Endothelial cell of umbilical vein (primary cell): ENCODE data around the gene SCGB3A1. TPM values are rescaled to one million over a fixed set of nuclear protein-coding genes. Genes with fewer than 3 reads are reported as not detected.

ENCODE experiments used
- BruUV-seq: library from RNA; stranded (reverse); fragments of 400-500 nt; replicated peaks from 2 replicates; lab custom pipeline; 2021; lab: Mats Ljungman, UMichigan
- CTCF ChIA-PET: fragments of 300-600, 350-600 bp; sonication (Branson Sonifier 250); formaldehyde crosslinking; loops from one replicate; lab custom pipeline; 2021; ENCODE audit warnings: antibody characterized with exemption, inconsistent platforms; lab: Charles Lee
- POLR2A ChIA-PET: fragments of 300-600, 350-600 bp; sonication (Branson Sonifier 250); formaldehyde crosslinking; loops from one replicate; lab custom pipeline; 2021; ENCODE audit warnings: antibody characterized with exemption, inconsistent platforms; lab: Charles Lee
- DNase-seq: peaks from one replicate; pipeline ENCODE4 v3.0.0-alpha.2; 2011; ENCODE audit warnings: low read depth, low spot score
- FAIRE-seq: peaks from 2 replicates; lab custom pipeline; 2011; peaks lifted over from hg19 to GRCh38; lab: Jason Lieb, UNC
- H2AFZ ChIP-seq: 2 replicates; pipeline ENCODE4 v1.6.0; 2012; ENCODE audit warnings: low read depth, low read length, control low read depth, inconsistent platforms
- H3K27ac ChIP-seq: 2 replicates; pipeline ENCODE4 v1.5.1; 2011; ENCODE audit warnings: low read depth, mild to moderate bottlenecking, control low read depth, low read length, moderate library complexity; ENCODE audit not compliant: insufficient read depth
- H3K27me3 ChIP-seq, 2 experiments: 2 replicates each; pipeline versions ENCODE4 v1.6.0 to v1.6.1; 2011; ENCODE audit warnings: low read length in 2 of 2, mixed read lengths in 1 of 2; ENCODE audit not compliant: control insufficient read depth in 2 of 2, insufficient read depth in 2 of 2
- H3K36me3 ChIP-seq, 2 experiments: 2 replicates in 1 of 2; 3 replicates in 1 of 2; pipeline ENCODE4 v1.5.1; 2011; ENCODE audit warnings: low read length in 2 of 2, mild to moderate bottlenecking in 1 of 2, moderate library complexity in 1 of 2; ENCODE audit not compliant: control insufficient read depth in 2 of 2, insufficient read depth in 2 of 2; ENCODE audit errors: extremely low read depth in 1 of 2
- H3K4me1 ChIP-seq: 3 replicates; pipeline ENCODE4 v1.5.1; 2011; ENCODE audit warnings: mild to moderate bottlenecking, low read length; ENCODE audit not compliant: control insufficient read depth, insufficient read depth; ENCODE audit errors: extremely low read depth
- H3K4me2 ChIP-seq: 2 replicates; pipeline ENCODE4 v1.6.1; 2011; ENCODE audit warnings: low read length, control low read depth, mixed read lengths; ENCODE audit not compliant: insufficient read depth
- H3K4me3 ChIP-seq, 3 experiments: fragments of 200-600 bp in 1 of 3; sonication (generic), shearing (Covaris generic) in 1 of 3; replicated peaks in 1 of 3; 2 replicates each; pipeline ENCODE4 v1.5.1; 2011 to 2016; ENCODE audit warnings: control low read depth in 3 of 3, low read length in 3 of 3, mild to moderate bottlenecking in 2 of 3, inconsistent platforms in 1 of 3, low read depth in 1 of 3, moderate library complexity in 1 of 3; ENCODE audit not compliant: insufficient read depth in 1 of 3
- H3K79me2 ChIP-seq: 2 replicates; pipeline ENCODE4 v1.6.0; 2012; ENCODE audit warnings: low read length, inconsistent platforms; ENCODE audit not compliant: control insufficient read depth, insufficient read depth
- H3K9ac ChIP-seq: replicated peaks from 2 replicates; pipeline ENCODE3; 2011; ENCODE audit warnings: low read length, control low read depth; ENCODE audit not compliant: insufficient read depth; ENCODE audit errors: extremely low read depth
- H3K9me1 ChIP-seq: replicated peaks from 3 replicates; pipeline ENCODE4 v1.6.0; 2011; ENCODE audit warnings: mild to moderate bottlenecking, low read length; ENCODE audit not compliant: control insufficient read depth, insufficient read depth; ENCODE audit errors: extremely low read depth
- H3K9me3 ChIP-seq: replicated peaks from 2 replicates; pipeline ENCODE4 v1.5.1; 2012; ENCODE audit warnings: low read length, inconsistent platforms; ENCODE audit not compliant: control insufficient read depth, insufficient read depth
- H4K20me1 ChIP-seq: replicated peaks from 2 replicates; pipeline ENCODE3; 2011; ENCODE audit warnings: mild to moderate bottlenecking, low read length; ENCODE audit not compliant: control insufficient read depth, insufficient read depth; ENCODE audit errors: extremely low read depth
- EZH2 ChIP-seq: IDR thresholded peaks from 2 replicates; pipeline ENCODE4 v1.6.1; 2012; ENCODE audit warnings: borderline replicate concordance, low read depth, mild to moderate bottlenecking, moderate library complexity, low read length, inconsistent platforms; ENCODE audit not compliant: severe bottlenecking
- FOS ChIP-seq: IDR thresholded peaks from 2 replicates; pipeline ENCODE4 v1.6.1; 2011; ENCODE audit warnings: mild to moderate bottlenecking, low read length, moderate library complexity, borderline replicate concordance; ENCODE audit not compliant: insufficient read depth
- GATA2 ChIP-seq: IDR thresholded peaks from 2 replicates; pipeline ENCODE4 v1.7.0; 2011; ENCODE audit warnings: low read depth, mild to moderate bottlenecking, moderate library complexity, mixed read lengths, low read length; ENCODE audit not compliant: insufficient read length, insufficient read depth
- JUN ChIP-seq: IDR thresholded peaks from 2 replicates; pipeline ENCODE4 v1.6.1; 2011; ENCODE audit warnings: borderline replicate concordance, low read depth; ENCODE audit not compliant: insufficient read length, insufficient read depth
- MYC ChIP-seq: IDR thresholded peaks from one replicate; pipeline ENCODE4 v1.6.1; 2011; ENCODE audit warnings: mild to moderate bottlenecking, low read depth, low read length
- POLR2A ChIP-seq: IDR thresholded peaks from 2 replicates; pipeline ENCODE4 v1.6.1; 2012; ENCODE audit warnings: low read depth, mild to moderate bottlenecking, control low read depth, low read length
- POLR2AphosphoS5 ChIP-seq: IDR thresholded peaks from 2 replicates; pipeline ENCODE4 v1.6.1; 2012; ENCODE audit warnings: low read depth, mild to moderate bottlenecking, control low read depth, low read length, moderate library complexity; ENCODE audit not compliant: insufficient read depth
- dilution Hi-C: fragments of 300-500 bp; cut with MboI; formaldehyde crosslinking; loops from one replicate; pipeline ENCODE4 v1.15.0; 2019; ENCODE audit warnings: low sequenced_read_pairs; ENCODE audit not compliant: extremely low pct_ligation_motif_present
- intact Hi-C: fragments of 100-400 bp; cut with micrococcal nuclease; formaldehyde crosslinking; loops from one replicate; pipeline ENCODE4 v1.10.0; 2022
- polyA plus RNA-seq, 4 experiments: library from polyadenylated mRNA; depleted of rRNA in 3 of 4; stranded (reverse) in 3 of 4; unstranded in 1 of 4; fragments of >200 nt; gene quantifications; 2 replicates each; pipeline versions ENCODE4 v1.2.1 to v1.2.3, GENCODE V29; 2011 to 2012; ENCODE audit warnings: missing spikeins in 1 of 4
- total RNA-seq: library from RNA; stranded (reverse); gene quantifications from 2 replicates; pipeline ENCODE4 v1.2.3, GENCODE V29; 2021
- TF ChIP-seq, protein P1 (sequence below), 2 donors: IDR thresholded peaks; 1 replicate in 1 of 2; 2 replicates in 1 of 2; pipeline ENCODE4 v1.5.1; 2011; ENCODE audit warnings: low read length in 2 of 2, mild to moderate bottlenecking in 2 of 2, moderate library complexity in 2 of 2, control low read depth in 1 of 2, inconsistent platforms in 1 of 2, low read depth in 1 of 2; ENCODE audit not compliant: insufficient read depth in 1 of 2; ENCODE audit errors: extremely low read depth in 1 of 2
- TF ChIP-seq, protein P2 (sequence below): IDR thresholded peaks from 2 replicates; pipeline ENCODE4 v1.6.1; 2011; ENCODE audit not compliant: insufficient read depth, insufficient read length

The SCGB3A1 gene
- total and polyA plus RNA-seq, 2 donors (not counting 3 experiments of a cell fraction or from before 2014, with no cell fraction given): 0.73 TPM; not detected in 1

DNA sequence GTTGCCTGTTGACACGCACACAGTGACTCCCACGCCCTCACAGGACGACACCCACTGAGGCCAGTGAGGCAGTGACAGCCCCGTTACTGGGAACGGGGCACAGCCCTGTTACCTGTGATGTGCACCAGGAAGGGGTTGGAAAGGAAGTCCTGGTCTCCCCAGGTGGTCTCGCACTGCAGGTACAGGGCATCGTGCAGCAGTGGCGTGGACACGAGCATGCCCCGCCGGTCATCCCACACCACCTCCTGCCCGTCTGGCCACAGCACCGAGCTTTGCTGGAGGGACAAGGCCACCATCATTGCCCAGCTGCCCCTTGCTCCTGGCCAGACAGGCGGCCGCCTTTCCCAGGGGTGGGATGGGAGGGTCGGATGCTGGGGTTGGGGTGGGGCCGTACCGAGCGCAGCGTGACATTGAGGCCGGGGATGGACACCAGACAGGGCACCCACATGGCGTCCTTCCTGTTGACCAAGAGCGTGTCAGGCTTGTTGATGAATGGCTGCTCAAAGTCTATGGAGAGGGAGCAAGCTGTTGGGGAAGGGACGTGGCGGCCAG, 38.6 kb upstream of the SCGB3A1 start:
- POLR2A ChIA-PET: no interaction called here

DNA sequence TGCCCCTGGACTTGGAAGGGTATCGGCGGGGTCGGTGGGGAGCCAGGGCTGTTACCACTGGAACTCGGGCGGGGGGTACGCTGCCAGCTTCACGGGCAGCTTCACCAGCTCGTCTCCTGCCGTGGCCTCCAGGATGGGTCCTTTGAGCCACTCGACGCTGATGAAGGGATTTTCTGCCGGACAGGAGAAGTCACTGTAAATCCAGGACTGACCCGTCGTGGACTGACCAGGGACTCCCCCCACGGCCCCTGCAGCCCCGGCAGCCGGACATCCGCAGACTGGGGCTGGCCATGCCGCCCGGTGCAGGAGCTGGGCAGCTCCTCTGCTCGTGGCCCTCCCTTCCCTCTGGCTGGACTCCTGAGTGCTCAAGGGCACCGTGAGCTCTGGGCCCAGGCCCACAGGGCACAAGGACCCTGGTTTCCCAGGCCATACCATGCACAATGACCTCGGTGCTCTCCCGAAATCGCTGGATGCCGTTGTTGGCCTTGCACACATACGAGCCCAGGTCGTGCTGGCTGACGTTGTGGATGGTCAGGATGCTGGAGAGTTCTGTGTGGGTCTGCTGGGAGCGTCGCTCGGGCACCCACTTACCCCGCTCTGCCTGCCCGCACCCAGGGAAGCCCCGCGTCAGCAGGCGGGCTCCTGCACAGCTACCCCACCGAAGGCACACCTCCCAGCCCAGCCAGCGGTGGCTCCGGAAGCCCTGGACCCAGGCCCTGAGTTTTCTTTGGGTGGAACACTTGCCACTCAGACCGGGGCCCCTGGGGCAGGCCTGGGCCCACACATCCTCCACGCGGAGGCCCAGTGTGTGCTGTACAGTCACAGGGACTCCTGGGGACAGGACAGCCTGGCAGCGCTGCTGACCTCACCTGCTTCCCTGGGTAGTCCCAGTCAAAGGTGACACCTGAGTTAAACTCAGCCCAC, 37.8 kb upstream of the SCGB3A1 start:
- no peak for TF ChIP-seq GATA2
- TF ChIP-seq EZH2: no peak
- no peak for TF ChIP-seq JUN
- no peak for TF ChIP-seq MYC
- no peak for TF ChIP-seq POLR2A
- TF ChIP-seq POLR2AphosphoS5: no peak
- TF ChIP-seq, protein P1, sequence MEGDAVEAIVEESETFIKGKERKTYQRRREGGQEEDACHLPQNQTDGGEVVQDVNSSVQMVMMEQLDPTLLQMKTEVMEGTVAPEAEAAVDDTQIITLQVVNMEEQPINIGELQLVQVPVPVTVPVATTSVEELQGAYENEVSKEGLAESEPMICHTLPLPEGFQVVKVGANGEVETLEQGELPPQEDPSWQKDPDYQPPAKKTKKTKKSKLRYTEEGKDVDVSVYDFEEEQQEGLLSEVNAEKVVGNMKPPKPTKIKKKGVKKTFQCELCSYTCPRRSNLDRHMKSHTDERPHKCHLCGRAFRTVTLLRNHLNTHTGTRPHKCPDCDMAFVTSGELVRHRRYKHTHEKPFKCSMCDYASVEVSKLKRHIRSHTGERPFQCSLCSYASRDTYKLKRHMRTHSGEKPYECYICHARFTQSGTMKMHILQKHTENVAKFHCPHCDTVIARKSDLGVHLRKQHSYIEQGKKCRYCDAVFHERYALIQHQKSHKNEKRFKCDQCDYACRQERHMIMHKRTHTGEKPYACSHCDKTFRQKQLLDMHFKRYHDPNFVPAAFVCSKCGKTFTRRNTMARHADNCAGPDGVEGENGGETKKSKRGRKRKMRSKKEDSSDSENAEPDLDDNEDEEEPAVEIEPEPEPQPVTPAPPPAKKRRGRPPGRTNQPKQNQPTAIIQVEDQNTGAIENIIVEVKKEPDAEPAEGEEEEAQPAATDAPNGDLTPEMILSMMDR (IDR thresholded peaks at IDR 0.05; ENCODE audit: extremely low read depth in 1 of 2, insufficient read depth in 1 of 2, low read depth in 1 of 2, low read length in 2 of 2): no peak
- no peak for TF ChIP-seq FOS
- TF ChIP-seq, protein P2, sequence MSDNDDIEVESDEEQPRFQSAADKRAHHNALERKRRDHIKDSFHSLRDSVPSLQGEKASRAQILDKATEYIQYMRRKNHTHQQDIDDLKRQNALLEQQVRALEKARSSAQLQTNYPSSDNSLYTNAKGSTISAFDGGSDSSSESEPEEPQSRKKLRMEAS: no peak
- Histone ChIP-seq H3K4me1 (no peaks in the 10 kb centered on the region), H3K79me2 (no peaks in the 10 kb centered on the region), H2AFZ (no peak overlapping the region), H3K9ac (no peak overlapping the region), H3K9me1 (no peaks in the 10 kb centered on the region), H3K9me3 (no peaks in the 10 kb centered on the region), H3K4me3 (no peak overlapping the region), H3K27me3 (no peaks in the 10 kb centered on the region), H3K27ac (no peak overlapping the region), H4K20me1 (no peaks in the 10 kb centered on the region), H3K4me2 (no peak overlapping the region), H3K36me3 (peaks cover 0 to 14% of the 10 kb centered on the region in 2 experiments)
- DNase-seq (no peak), FAIRE-seq (no peak)
- ChIA-PET CTCF (no interaction called here), POLR2A (no interaction called here)
- no TSS peak for BruUV-seq
- intact Hi-C loops: no loop called here
- dilution Hi-C loops: no loop called here

More for the DNA sequence above, 38.6 kb upstream of the SCGB3A1 start:
- Histone ChIP-seq H4K20me1 (no peaks in the 10 kb centered on the region), H2AFZ (no peak overlapping the region), H3K4me1 (no peaks in the 10 kb centered on the region), H3K9ac (no peak overlapping the region), H3K4me2 (no peak overlapping the region), H3K9me3 (no peaks in the 10 kb centered on the region), H3K9me1 (no peaks in the 10 kb centered on the region), H3K4me3 (no peak overlapping the region), H3K27me3 (no peaks in the 10 kb centered on the region), H3K27ac (no peak overlapping the region), H3K36me3 (peaks cover 0 to 14% of the 10 kb centered on the region in 2 experiments), H3K79me2 (no peaks in the 10 kb centered on the region)
- no peak for TF ChIP-seq MYC
- CTCF ChIA-PET: no interaction called here
- FAIRE-seq (no peak), DNase-seq (no peak)
- intact Hi-C loops (no loop called here), dilution Hi-C loops (no loop called here)
- BruUV-seq: TSS peak; percentile 61
